Endothelial cell of umbilical vein (primary cell): Measurements from ENCODE around the gene AXIN2. TPM values are rescaled to one million over a fixed set of nuclear protein-coding genes. Genes with fewer than 3 reads are reported as not detected.
A peak's percentile ranks its signal among the peaks of the same experiment; 100 is the strongest.

ENCODE experiments used
- BruUV-seq: library from RNA; stranded (reverse); fragments of 400-500 nt; replicated peaks from 2 replicates; lab custom pipeline; 2021; lab: Mats Ljungman, UMichigan
- CTCF ChIA-PET: fragments of 300-600, 350-600 bp; sonication (Branson Sonifier 250); formaldehyde crosslinking; loops from one replicate; lab custom pipeline; 2021; ENCODE audit warnings: antibody characterized with exemption, inconsistent platforms; lab: Charles Lee
- POLR2A ChIA-PET: fragments of 300-600, 350-600 bp; sonication (Branson Sonifier 250); formaldehyde crosslinking; loops from one replicate; lab custom pipeline; 2021; ENCODE audit warnings: antibody characterized with exemption, inconsistent platforms; lab: Charles Lee
- DNase-seq: peaks from one replicate; pipeline ENCODE4 v3.0.0-alpha.2; 2011; ENCODE audit warnings: low read depth, low spot score
- FAIRE-seq: peaks from 2 replicates; lab custom pipeline; 2011; peaks lifted over from hg19 to GRCh38; lab: Jason Lieb, UNC
- H2AFZ ChIP-seq: 2 replicates; pipeline ENCODE4 v1.6.0; 2012; ENCODE audit warnings: low read depth, low read length, control low read depth, inconsistent platforms
- H3K27ac ChIP-seq: 2 replicates; pipeline ENCODE4 v1.5.1; 2011; ENCODE audit warnings: low read depth, mild to moderate bottlenecking, control low read depth, low read length, moderate library complexity; ENCODE audit not compliant: insufficient read depth
- H3K27me3 ChIP-seq, 2 experiments: 2 replicates each; pipeline versions ENCODE4 v1.6.0 to v1.6.1; 2011; ENCODE audit warnings: low read length in 2 of 2, mixed read lengths in 1 of 2; ENCODE audit not compliant: control insufficient read depth in 2 of 2, insufficient read depth in 2 of 2
- H3K36me3 ChIP-seq, 2 experiments: 2 replicates in 1 of 2; 3 replicates in 1 of 2; pipeline ENCODE4 v1.5.1; 2011; ENCODE audit warnings: low read length in 2 of 2, mild to moderate bottlenecking in 1 of 2, moderate library complexity in 1 of 2; ENCODE audit not compliant: control insufficient read depth in 2 of 2, insufficient read depth in 2 of 2; ENCODE audit errors: extremely low read depth in 1 of 2
- H3K4me1 ChIP-seq: 3 replicates; pipeline ENCODE4 v1.5.1; 2011; ENCODE audit warnings: mild to moderate bottlenecking, low read length; ENCODE audit not compliant: control insufficient read depth, insufficient read depth; ENCODE audit errors: extremely low read depth
- H3K4me2 ChIP-seq: 2 replicates; pipeline ENCODE4 v1.6.1; 2011; ENCODE audit warnings: low read length, control low read depth, mixed read lengths; ENCODE audit not compliant: insufficient read depth
- H3K4me3 ChIP-seq, 3 experiments: fragments of 200-600 bp in 1 of 3; sonication (generic), shearing (Covaris generic) in 1 of 3; replicated peaks in 1 of 3; 2 replicates each; pipeline ENCODE4 v1.5.1; 2011 to 2016; ENCODE audit warnings: control low read depth in 3 of 3, low read length in 3 of 3, mild to moderate bottlenecking in 2 of 3, inconsistent platforms in 1 of 3, low read depth in 1 of 3, moderate library complexity in 1 of 3; ENCODE audit not compliant: insufficient read depth in 1 of 3
- H3K79me2 ChIP-seq: 2 replicates; pipeline ENCODE4 v1.6.0; 2012; ENCODE audit warnings: low read length, inconsistent platforms; ENCODE audit not compliant: control insufficient read depth, insufficient read depth
- H3K9ac ChIP-seq: replicated peaks from 2 replicates; pipeline ENCODE3; 2011; ENCODE audit warnings: low read length, control low read depth; ENCODE audit not compliant: insufficient read depth; ENCODE audit errors: extremely low read depth
- H3K9me1 ChIP-seq: replicated peaks from 3 replicates; pipeline ENCODE4 v1.6.0; 2011; ENCODE audit warnings: mild to moderate bottlenecking, low read length; ENCODE audit not compliant: control insufficient read depth, insufficient read depth; ENCODE audit errors: extremely low read depth
- H3K9me3 ChIP-seq: replicated peaks from 2 replicates; pipeline ENCODE4 v1.5.1; 2012; ENCODE audit warnings: low read length, inconsistent platforms; ENCODE audit not compliant: control insufficient read depth, insufficient read depth
- H4K20me1 ChIP-seq: replicated peaks from 2 replicates; pipeline ENCODE3; 2011; ENCODE audit warnings: mild to moderate bottlenecking, low read length; ENCODE audit not compliant: control insufficient read depth, insufficient read depth; ENCODE audit errors: extremely low read depth
- CTCF ChIP-seq, 2 donors: IDR thresholded peaks; 1 replicate in 1 of 2; 2 replicates in 1 of 2; pipeline ENCODE4 v1.5.1; 2011; ENCODE audit warnings: low read length in 2 of 2, mild to moderate bottlenecking in 2 of 2, moderate library complexity in 2 of 2, control low read depth in 1 of 2, inconsistent platforms in 1 of 2, low read depth in 1 of 2; ENCODE audit not compliant: insufficient read depth in 1 of 2; ENCODE audit errors: extremely low read depth in 1 of 2
- EZH2 ChIP-seq: IDR thresholded peaks from 2 replicates; pipeline ENCODE4 v1.6.1; 2012; ENCODE audit warnings: borderline replicate concordance, low read depth, mild to moderate bottlenecking, moderate library complexity, low read length, inconsistent platforms; ENCODE audit not compliant: severe bottlenecking
- FOS ChIP-seq: IDR thresholded peaks from 2 replicates; pipeline ENCODE4 v1.6.1; 2011; ENCODE audit warnings: mild to moderate bottlenecking, low read length, moderate library complexity, borderline replicate concordance; ENCODE audit not compliant: insufficient read depth
- GATA2 ChIP-seq: IDR thresholded peaks from 2 replicates; pipeline ENCODE4 v1.7.0; 2011; ENCODE audit warnings: low read depth, mild to moderate bottlenecking, moderate library complexity, mixed read lengths, low read length; ENCODE audit not compliant: insufficient read length, insufficient read depth
- JUN ChIP-seq: IDR thresholded peaks from 2 replicates; pipeline ENCODE4 v1.6.1; 2011; ENCODE audit warnings: borderline replicate concordance, low read depth; ENCODE audit not compliant: insufficient read length, insufficient read depth
- MAX ChIP-seq: IDR thresholded peaks from 2 replicates; pipeline ENCODE4 v1.6.1; 2011; ENCODE audit not compliant: insufficient read depth, insufficient read length
- MYC ChIP-seq: IDR thresholded peaks from one replicate; pipeline ENCODE4 v1.6.1; 2011; ENCODE audit warnings: mild to moderate bottlenecking, low read depth, low read length
- POLR2A ChIP-seq: IDR thresholded peaks from 2 replicates; pipeline ENCODE4 v1.6.1; 2012; ENCODE audit warnings: low read depth, mild to moderate bottlenecking, control low read depth, low read length
- POLR2AphosphoS5 ChIP-seq: IDR thresholded peaks from 2 replicates; pipeline ENCODE4 v1.6.1; 2012; ENCODE audit warnings: low read depth, mild to moderate bottlenecking, control low read depth, low read length, moderate library complexity; ENCODE audit not compliant: insufficient read depth
- dilution Hi-C: fragments of 300-500 bp; cut with MboI; formaldehyde crosslinking; loops from one replicate; pipeline ENCODE4 v1.15.0; 2019; ENCODE audit warnings: low sequenced_read_pairs; ENCODE audit not compliant: extremely low pct_ligation_motif_present
- intact Hi-C: fragments of 100-400 bp; cut with micrococcal nuclease; formaldehyde crosslinking; loops from one replicate; pipeline ENCODE4 v1.10.0; 2022
- polyA plus RNA-seq, 4 experiments: library from polyadenylated mRNA; depleted of rRNA in 3 of 4; stranded (reverse) in 3 of 4; unstranded in 1 of 4; fragments of >200 nt; gene quantifications; 2 replicates each; pipeline versions ENCODE4 v1.2.1 to v1.2.3, GENCODE V29; 2011 to 2012; ENCODE audit warnings: missing spikeins in 1 of 4
- total RNA-seq: library from RNA; stranded (reverse); gene quantifications from 2 replicates; pipeline ENCODE4 v1.2.3, GENCODE V29; 2021

Gene AXIN2
- total and polyA plus RNA-seq, 2 donors (not counting 3 experiments of a cell fraction or from before 2014, with no cell fraction given) = 1.3 to 3.0 TPM

- peak overlapping the region; percentile 73 for H3K27ac ChIP-seq
- H3K4me3 ChIP-seq = peak overlapping the region; percentile 51 to 83 (median 71)
- peaks cover 12% of the 10 kb centered on the region for H3K4me1 ChIP-seq
- peaks cover 4 to 5% of the 10 kb centered on the region in 2 experiments for H3K27me3 ChIP-seq
- no peaks in the 10 kb centered on the region for H4K20me1 ChIP-seq
- DNase-seq = peak; percentile 64
- TF ChIP-seq CTCF (IDR thresholded peaks at IDR 0.05; ENCODE audit: extremely low read depth in 1 of 2, insufficient read depth in 1 of 2, low read depth in 1 of 2, low read length in 2 of 2) (no peak), JUN (no peak), MAX (no peak), EZH2 (no peak), GATA2 (no peak), FOS (no peak), POLR2AphosphoS5 (no peak), POLR2A (no peak), MYC (no peak)
- POLR2A ChIA-PET = no interaction called here
- no peaks in the 10 kb centered on the region for H3K36me3 ChIP-seq
- peak; percentile 66 for FAIRE-seq
- no peaks in the 10 kb centered on the region for H3K9me3 ChIP-seq
- peak overlapping the region; percentile 44 for H3K4me2 ChIP-seq
- no TSS peak for BruUV-seq
- dilution Hi-C loops = no loop called here
- H3K9ac ChIP-seq = peak overlapping the region; percentile 78
- CTCF ChIA-PET = no interaction called here
- H3K9me1 ChIP-seq = no peaks in the 10 kb centered on the region
- H3K79me2 ChIP-seq = no peaks in the 10 kb centered on the region
- peak overlapping the region; percentile 88 for H2AFZ ChIP-seq
- intact Hi-C loops = loop anchor here (1.0 to 5.0 kb wide), 6 partner anchors 41 to 604 kb away; no protein-coding TSS in a partner anchor
Measured at GRCh38 chr17:65560628-65561451, 608 bp downstream of the AXIN2 start.
